ENCODE measurements around the gene KCNAB2. TPM values are rescaled to one million over a fixed set of nuclear protein-coding genes. Genes with fewer than 3 reads are reported as not detected.

The KCNAB2 gene
- total RNA-seq, 1 experiment from 2014 or later: 4.7 TPM

- no TSS peak for BruUV-seq (replicated peaks)
- TF ChIP-seq CTCF (IDR thresholded peaks at IDR 0.05; ENCODE audit: unreplicated experiment): no peak
- Mint-ChIP-seq H3K27ac (ENCODE audit: unreplicated experiment) (no peak overlapping the region), H3K9me3 (ENCODE audit: low read depth, unreplicated experiment) (no peaks in the 10 kb centered on the region), H3K27me3 (ENCODE audit: unreplicated experiment) (peaks cover 50% of the 10 kb centered on the region), H3K4me1 (ENCODE audit: low read depth, unreplicated experiment) (no peaks in the 10 kb centered on the region), H3K36me3 (ENCODE audit: insufficient read depth, unreplicated experiment) (no peaks in the 10 kb centered on the region), H3K4me3 (ENCODE audit: low read depth, unreplicated experiment) (no peak overlapping the region)
- intact Hi-C loops (cut with micrococcal nuclease; ENCODE audit: unreplicated experiment): no loop called here
- no peak for DNase-seq
- CTCF ChIA-PET: no interaction called here
Observed at GRCh38 chr1:6094801-6095505, 49.3 kb downstream of the KCNAB2 start.

GRCh38 chr1:6095511-6096242 is 50.0 kb downstream of the KCNAB2 start:
- CTCF ChIA-PET: no interaction called here
- intact Hi-C loops (cut with micrococcal nuclease; ENCODE audit: unreplicated experiment): no loop called here
- no peak overlapping the region for H3K4me3 Mint-ChIP-seq (ENCODE audit: low read depth, unreplicated experiment)
- DNase-seq: no peak
- no peak for TF ChIP-seq CTCF (IDR thresholded peaks at IDR 0.05; ENCODE audit: unreplicated experiment)
- no TSS peak for BruUV-seq (replicated peaks)
- H3K36me3 Mint-ChIP-seq (ENCODE audit: insufficient read depth, unreplicated experiment): no peaks in the 10 kb centered on the region
- H3K27ac Mint-ChIP-seq (ENCODE audit: unreplicated experiment): no peak overlapping the region
- H3K4me1 Mint-ChIP-seq (ENCODE audit: low read depth, unreplicated experiment): no peaks in the 10 kb centered on the region
- peaks cover 50% of the 10 kb centered on the region for H3K27me3 Mint-ChIP-seq (ENCODE audit: unreplicated experiment)
- H3K9me3 Mint-ChIP-seq (ENCODE audit: low read depth, unreplicated experiment): no peaks in the 10 kb centered on the region

GRCh38 chr1:6096243-6097116 is 50.8 kb downstream of the KCNAB2 start:
- Mint-ChIP-seq H3K27ac (ENCODE audit: unreplicated experiment) (no peak overlapping the region), H3K27me3 (ENCODE audit: unreplicated experiment) (peaks cover 50% of the 10 kb centered on the region), H3K36me3 (ENCODE audit: insufficient read depth, unreplicated experiment) (no peaks in the 10 kb centered on the region), H3K4me1 (ENCODE audit: low read depth, unreplicated experiment) (no peaks in the 10 kb centered on the region), H3K9me3 (ENCODE audit: low read depth, unreplicated experiment) (no peaks in the 10 kb centered on the region), H3K4me3 (ENCODE audit: low read depth, unreplicated experiment) (no peak overlapping the region)
- CTCF ChIA-PET: no interaction called here
- no peak for TF ChIP-seq CTCF (IDR thresholded peaks at IDR 0.05; ENCODE audit: unreplicated experiment)
- BruUV-seq (replicated peaks): no TSS peak
- intact Hi-C loops (cut with micrococcal nuclease; ENCODE audit: unreplicated experiment): no loop called here
- no peak for DNase-seq

GRCh38 chr1:6097117-6097595 is 51.5 kb downstream of the KCNAB2 start:
- peaks cover 50% of the 10 kb centered on the region for H3K27me3 Mint-ChIP-seq (ENCODE audit: unreplicated experiment)
- H3K4me3 Mint-ChIP-seq (ENCODE audit: low read depth, unreplicated experiment): no peak overlapping the region
- no peaks in the 10 kb centered on the region for H3K4me1 Mint-ChIP-seq (ENCODE audit: low read depth, unreplicated experiment)
- TF ChIP-seq CTCF (IDR thresholded peaks at IDR 0.05; ENCODE audit: unreplicated experiment): no peak
- no peak for DNase-seq
- intact Hi-C loops (cut with micrococcal nuclease; ENCODE audit: unreplicated experiment): no loop called here
- CTCF ChIA-PET: no interaction called here
- H3K9me3 Mint-ChIP-seq (ENCODE audit: low read depth, unreplicated experiment): no peaks in the 10 kb centered on the region
- no peak overlapping the region for H3K27ac Mint-ChIP-seq (ENCODE audit: unreplicated experiment)
- no TSS peak for BruUV-seq (replicated peaks)
- no peaks in the 10 kb centered on the region for H3K36me3 Mint-ChIP-seq (ENCODE audit: insufficient read depth, unreplicated experiment)
